SU-DHL-6 (cell line): Measurements from ENCODE around the gene SLC6A13.

Source experiments
- CTCF ChIP-seq: fragments of 200-600 bp; sonication (generic); IDR thresholded peaks from one replicate; pipeline ENCODE4 v1.5.1; 2017; ENCODE audit warnings: antibody characterized with exemption, mild to moderate bottlenecking, low read length, moderate library complexity; ENCODE audit not compliant: insufficient read depth, poor library complexity, severe bottlenecking
- EZH2phosphoT487 ChIP-seq: fragments of 200-600 bp; sonication (generic), shearing (Covaris generic); conservative IDR thresholded peaks from 2 replicates; pipeline ENCODE4 v1.6.1; 2018; ENCODE audit warnings: mild to moderate bottlenecking, antibody characterized with exemption, low read length, moderate library complexity, mixed read lengths

- TF ChIP-seq CTCF (no peak), EZH2phosphoT487 (no peak)
These were observed 29.6 kb upstream of the SLC6A13 start for GRCh38 chr12:292186-292585.
